Aorta (tissue), 5 donors: ENCODE results near the gene MTCH2. TPM values are rescaled to one million over a fixed set of nuclear protein-coding genes. Genes with fewer than 3 reads are reported as not detected.

Experiments used
- ATAC-seq: fragments of 200-7000 bp; cut with Tn5 transposase; one replicate; pipeline ENCODE4 v1.9.1; 2022; ENCODE audit warnings: moderate library complexity; ENCODE audit not compliant: low FRiP score
- DNase-seq, 2 donors: peaks; one replicate each; pipeline ENCODE4 v3.0.0-alpha.2; 2020
- H3K27ac ChIP-seq, 2 donors: one replicate each; pipeline ENCODE4 v1.5.1; 2013; ENCODE audit warnings: low read length in 2 of 2, mild to moderate bottlenecking in 2 of 2, moderate library complexity in 2 of 2, control low read depth in 1 of 2, inconsistent platforms in 1 of 2, low read depth in 1 of 2
- H3K27me3 ChIP-seq, 2 donors: one replicate each; pipeline ENCODE4 v1.6.1; 2013; ENCODE audit warnings: control low read depth in 1 of 2, low read length in 1 of 2, mild to moderate bottlenecking in 1 of 2, moderate library complexity in 1 of 2; ENCODE audit not compliant: insufficient read depth in 2 of 2, control insufficient read depth in 1 of 2
- H3K36me3 ChIP-seq, 2 donors: one replicate each; pipeline ENCODE4 v1.6.1; 2013; ENCODE audit warnings: control low read depth in 1 of 2, low read length in 1 of 2, mild to moderate bottlenecking in 1 of 2; ENCODE audit not compliant: insufficient read depth in 2 of 2, control insufficient read depth in 1 of 2
- H3K4me1 ChIP-seq, 2 donors: one replicate each; pipeline ENCODE4 v1.6.1; 2013; ENCODE audit warnings: low read length in 2 of 2, control low read depth in 1 of 2, mild to moderate bottlenecking in 1 of 2, moderate library complexity in 1 of 2; ENCODE audit not compliant: insufficient read depth in 2 of 2, control insufficient read depth in 1 of 2
- H3K4me3 ChIP-seq, 2 donors: one replicate each; pipeline ENCODE4 v1.5.1; 2013; ENCODE audit warnings: low read length in 2 of 2, control low read depth in 1 of 2, mild to moderate bottlenecking in 1 of 2
- H3K9me3 ChIP-seq: one replicate; pipeline ENCODE4 v1.6.1; 2013; ENCODE audit warnings: mild to moderate bottlenecking, low read length; ENCODE audit not compliant: control insufficient read depth
- WGBS, 2 donors: extraction: QIAGEN DNeasy Blood & Tissue Kit; methylation state at CpG; one replicate each; pipeline ENCODE4 v1.1.7; 2013; 5-methylcytosine and 5-hydroxymethylcytosine counted together
- intact Hi-C, 2 donors: fragments of 100-400 bp; cut with DNase I; formaldehyde crosslinking; loops; one replicate each; pipeline versions ENCODE4 v1.14.2 to v1.15.0; 2022
- polyA plus RNA-seq, 2 donors: library from polyadenylated mRNA; stranded (reverse); fragments of 200-250 nt; gene quantifications; one replicate each; pipeline ENCODE4 v1.2.3, GENCODE V29; 2013
- total RNA-seq, 2 donors: library from RNA; stranded (reverse); fragmentation: NEBNext Ultra II Directional; extraction: Animal tissue kit (Norgen Biotek cat#: 25700); gene quantifications; one replicate each; pipeline ENCODE4 v1.2.1, GENCODE V29; 2021
- donor health status: healthy with polysubstance abuse.
- donor health status: Bipolar disorder and iron deficiency.
- donor health status: DM: no; HTN: no; CAD: no.
- donor health status: DM: no; HTN: no; CAD: no.
- donor health status: DM: yes; HTN: yes; CAD: no.

Gene MTCH2
- total and polyA plus RNA-seq, 4 donors: 28.6 to 47.8 (median 39.3) TPM

DNA sequence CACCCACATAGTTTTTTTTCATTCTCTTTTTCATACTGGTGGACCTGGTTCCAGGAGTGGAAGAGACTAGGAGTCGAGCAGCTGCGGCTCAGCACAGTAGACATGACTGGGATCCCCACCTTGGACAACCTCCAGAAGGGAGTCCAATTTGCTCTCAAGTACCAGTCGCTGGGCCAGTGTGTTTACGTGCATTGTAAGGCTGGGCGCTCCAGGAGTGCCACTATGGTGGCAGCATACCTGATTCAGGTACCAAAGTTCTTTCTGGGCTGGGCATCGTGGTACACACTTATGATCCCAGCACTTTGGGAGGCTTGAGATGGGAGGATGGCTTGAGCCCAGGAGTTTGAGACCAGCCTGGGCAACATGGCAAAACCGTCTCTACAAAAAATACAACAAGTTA lies 72.7 kb downstream of the MTCH2 start:
- 96 to 98% methylated on average over 7 of the region's 7 CpGs for WGBS, 2 donors
- intact Hi-C loops: loop anchor here in 1 of 2 donors (10.0 kb wide), 1 partner anchor 165 kb away; the partner anchor contains the start of gene SLC39A13

More for the DNA sequence above, 72.7 kb downstream of the MTCH2 start:
- H3K4me3 ChIP-seq: no peak overlapping the region
- H3K27ac ChIP-seq: no peak overlapping the region
- no peak for ATAC-seq
- H3K4me1 ChIP-seq: no peaks in the 10 kb centered on the region
- H3K36me3 ChIP-seq: peaks cover 5 to 8% of the 10 kb centered on the region in 2 donors
- DNase-seq: peak; percentile 20 to 56
- no peaks in the 10 kb centered on the region for H3K27me3 ChIP-seq
- no peaks in the 10 kb centered on the region for H3K9me3 ChIP-seq

Other genes with a start within 250 kb of the MTCH2 start
- gene SLC39A13, start 234.0 kb downstream of the MTCH2 start, total RNA-seq: 10 to 100 TPM; 75.1 to 88.9 TPM
- gene SLC39A13, start 234.0 kb downstream of the MTCH2 start, polyA plus RNA-seq: 100 to 1,000 TPM in 1 of 2 donors, 10 to 100 TPM in 1; 34.7 to 118 TPM
- 100 to 1,000 TPM in 1 of 2 donors, 10 to 100 TPM in 1; 84.2 to 117 TPM for gene PSMC3, start 216.1 kb downstream of the MTCH2 start, total RNA-seq
- gene PSMC3, start 216.1 kb downstream of the MTCH2 start, polyA plus RNA-seq: 100 to 1,000 TPM; 181 to 204 TPM
- gene RAPSN, start 193.4 kb downstream of the MTCH2 start, total RNA-seq: under 1 TPM; 0.66 to 0.71 TPM
- gene RAPSN, start 193.4 kb downstream of the MTCH2 start, polyA plus RNA-seq: under 1 TPM in 1 of 2 donors, not detected in 1; 0.46 TPM
- gene CELF1, start 89.4 kb downstream of the MTCH2 start, total RNA-seq: 100 to 1,000 TPM in 1 of 2 donors, 10 to 100 TPM in 1; 98.5 to 114 TPM
- 10 to 100 TPM; 11.3 to 17.7 TPM for gene CELF1, start 89.4 kb downstream of the MTCH2 start, polyA plus RNA-seq
- 10 to 100 TPM; 25.6 to 26.1 TPM for gene PTPMT1, start 77.0 kb downstream of the MTCH2 start, total RNA-seq
- 10 to 100 TPM; 45.9 to 51.5 TPM for gene PTPMT1, start 77.0 kb downstream of the MTCH2 start, polyA plus RNA-seq
- gene KBTBD4, start 63.6 kb downstream of the MTCH2 start, total RNA-seq: 10 to 100 TPM; 11.1 to 13.5 TPM
- gene KBTBD4, start 63.6 kb downstream of the MTCH2 start, polyA plus RNA-seq: 10 to 100 TPM in 1 of 2 donors, 1 to 10 TPM in 1; 8.9 to 13.3 TPM
- gene NDUFS3, start 63.5 kb downstream of the MTCH2 start, total RNA-seq: 10 to 100 TPM; 52.2 to 56.2 TPM
- gene NDUFS3, start 63.5 kb downstream of the MTCH2 start, polyA plus RNA-seq: 100 to 1,000 TPM in 1 of 2 donors, 10 to 100 TPM in 1; 80.3 to 106 TPM
- 1 to 10 TPM; 1.7 to 4.8 TPM for gene FAM180B, start 55.9 kb downstream of the MTCH2 start, total RNA-seq
- gene FAM180B, start 55.9 kb downstream of the MTCH2 start, polyA plus RNA-seq: under 1 TPM in 1 of 2 donors, not detected in 1; 0.38 TPM
- 1 to 10 TPM; 2.3 TPM for gene C1QTNF4, start 48.1 kb downstream of the MTCH2 start, total RNA-seq
- gene C1QTNF4, start 48.1 kb downstream of the MTCH2 start, polyA plus RNA-seq: 1 to 10 TPM in 1 of 2 donors, under 1 TPM in 1; 0.63 to 3.1 TPM
- gene AGBL2, start 72.8 kb upstream of the MTCH2 start, total RNA-seq: 1 to 10 TPM in 1 of 2 donors, under 1 TPM in 1; 0.75 to 2.0 TPM
- 1 to 10 TPM in 1 of 2 donors, not detected in 1; 1.6 TPM for gene AGBL2, start 72.8 kb upstream of the MTCH2 start, polyA plus RNA-seq
- gene FNBP4, start 124.8 kb upstream of the MTCH2 start, total RNA-seq: 100 to 1,000 TPM; 122 to 140 TPM
- gene FNBP4, start 124.8 kb upstream of the MTCH2 start, polyA plus RNA-seq: 10 to 100 TPM in 1 of 2 donors, 1 to 10 TPM in 1; 8.1 to 65.3 TPM
- gene NUP160, start 205.8 kb upstream of the MTCH2 start, total RNA-seq: 10 to 100 TPM; 27.5 to 38.2 TPM
- gene NUP160, start 205.8 kb upstream of the MTCH2 start, polyA plus RNA-seq: 10 to 100 TPM in 1 of 2 donors, 1 to 10 TPM in 1; 5.0 to 15.8 TPM